PFSK-1 (cell line): ENCODE data around the gene UVRAG.

Source experiments
- FOXP2 ChIP-seq: optimal IDR thresholded peaks from 2 replicates; pipeline ENCODE3; 2011; ENCODE audit warnings: borderline replicate concordance, control low read depth, inconsistent platforms; ENCODE audit not compliant: insufficient read depth; ENCODE audit errors: extremely low read length, extremely low read depth
- POLR2AphosphoS5 ChIP-seq: IDR thresholded peaks from 2 replicates; pipeline ENCODE4 v1.6.1; 2012; ENCODE audit warnings: low read depth, mild to moderate bottlenecking, control low read depth, low read length, moderate library complexity
- SIN3A ChIP-seq: IDR thresholded peaks from 2 replicates; pipeline ENCODE4 v1.6.1; 2012; ENCODE audit warnings: mild to moderate bottlenecking, low read length, moderate library complexity, borderline replicate concordance; ENCODE audit not compliant: insufficient read depth
- TAF1 ChIP-seq: IDR thresholded peaks from 2 replicates; pipeline ENCODE4 v1.6.1; 2012; ENCODE audit warnings: low read length, control low read depth, borderline replicate concordance; ENCODE audit not compliant: insufficient read depth
- TF ChIP-seq, protein P1 (sequence below), 2 experiments: IDR thresholded peaks; 2 replicates each; pipeline versions ENCODE4 v1.6.1 to v1.8.0; 2011 to 2012; ENCODE audit warnings: low read depth in 2 of 2, low read length in 2 of 2, control low read depth in 1 of 2, inconsistent platforms in 1 of 2, mild to moderate bottlenecking in 1 of 2, moderate library complexity in 1 of 2; ENCODE audit not compliant: insufficient read depth in 1 of 2

The UVRAG gene

GRCh38 chr11:76115555-76115954, 300.5 kb downstream of the UVRAG start:
- no peak for TF ChIP-seq SIN3A
- TF ChIP-seq POLR2AphosphoS5 = no peak
- TF ChIP-seq TAF1 = no peak
- TF ChIP-seq, protein P1, sequence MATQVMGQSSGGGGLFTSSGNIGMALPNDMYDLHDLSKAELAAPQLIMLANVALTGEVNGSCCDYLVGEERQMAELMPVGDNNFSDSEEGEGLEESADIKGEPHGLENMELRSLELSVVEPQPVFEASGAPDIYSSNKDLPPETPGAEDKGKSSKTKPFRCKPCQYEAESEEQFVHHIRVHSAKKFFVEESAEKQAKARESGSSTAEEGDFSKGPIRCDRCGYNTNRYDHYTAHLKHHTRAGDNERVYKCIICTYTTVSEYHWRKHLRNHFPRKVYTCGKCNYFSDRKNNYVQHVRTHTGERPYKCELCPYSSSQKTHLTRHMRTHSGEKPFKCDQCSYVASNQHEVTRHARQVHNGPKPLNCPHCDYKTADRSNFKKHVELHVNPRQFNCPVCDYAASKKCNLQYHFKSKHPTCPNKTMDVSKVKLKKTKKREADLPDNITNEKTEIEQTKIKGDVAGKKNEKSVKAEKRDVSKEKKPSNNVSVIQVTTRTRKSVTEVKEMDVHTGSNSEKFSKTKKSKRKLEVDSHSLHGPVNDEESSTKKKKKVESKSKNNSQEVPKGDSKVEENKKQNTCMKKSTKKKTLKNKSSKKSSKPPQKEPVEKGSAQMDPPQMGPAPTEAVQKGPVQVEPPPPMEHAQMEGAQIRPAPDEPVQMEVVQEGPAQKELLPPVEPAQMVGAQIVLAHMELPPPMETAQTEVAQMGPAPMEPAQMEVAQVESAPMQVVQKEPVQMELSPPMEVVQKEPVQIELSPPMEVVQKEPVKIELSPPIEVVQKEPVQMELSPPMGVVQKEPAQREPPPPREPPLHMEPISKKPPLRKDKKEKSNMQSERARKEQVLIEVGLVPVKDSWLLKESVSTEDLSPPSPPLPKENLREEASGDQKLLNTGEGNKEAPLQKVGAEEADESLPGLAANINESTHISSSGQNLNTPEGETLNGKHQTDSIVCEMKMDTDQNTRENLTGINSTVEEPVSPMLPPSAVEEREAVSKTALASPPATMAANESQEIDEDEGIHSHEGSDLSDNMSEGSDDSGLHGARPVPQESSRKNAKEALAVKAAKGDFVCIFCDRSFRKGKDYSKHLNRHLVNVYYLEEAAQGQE (IDR thresholded peaks at IDR 0.05; ENCODE audit: insufficient read depth in 1 of 2, low read depth in 2 of 2, low read length in 2 of 2) = no peak
- no peak for TF ChIP-seq FOXP2

DNA sequence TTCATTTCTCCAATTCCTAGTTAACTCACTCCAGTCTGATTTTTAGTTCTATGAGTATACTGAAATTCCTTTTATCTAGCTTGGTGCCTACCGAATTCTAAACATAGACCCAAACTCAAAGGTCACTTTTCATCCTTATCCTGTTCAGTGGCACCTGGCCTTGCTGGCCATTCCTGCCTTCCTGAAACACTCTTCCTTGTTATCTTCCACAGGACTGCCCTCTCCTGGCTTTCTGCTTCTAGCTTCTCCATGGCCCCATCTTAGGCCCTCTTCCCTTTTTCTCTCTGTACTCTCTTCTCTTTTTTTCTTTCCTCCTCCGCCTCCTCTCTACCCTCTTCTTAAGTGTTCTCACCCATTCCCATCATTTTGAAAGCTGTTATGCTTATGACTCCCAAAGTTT, 304.0 kb downstream of the UVRAG start:
- TF ChIP-seq FOXP2 = no peak
- TF ChIP-seq, protein P1 (IDR thresholded peaks at IDR 0.05; ENCODE audit: insufficient read depth in 1 of 2, low read depth in 2 of 2, low read length in 2 of 2) = no peak
- no peak for TF ChIP-seq POLR2AphosphoS5
- no peak for TF ChIP-seq SIN3A
- no peak for TF ChIP-seq TAF1

DNA sequence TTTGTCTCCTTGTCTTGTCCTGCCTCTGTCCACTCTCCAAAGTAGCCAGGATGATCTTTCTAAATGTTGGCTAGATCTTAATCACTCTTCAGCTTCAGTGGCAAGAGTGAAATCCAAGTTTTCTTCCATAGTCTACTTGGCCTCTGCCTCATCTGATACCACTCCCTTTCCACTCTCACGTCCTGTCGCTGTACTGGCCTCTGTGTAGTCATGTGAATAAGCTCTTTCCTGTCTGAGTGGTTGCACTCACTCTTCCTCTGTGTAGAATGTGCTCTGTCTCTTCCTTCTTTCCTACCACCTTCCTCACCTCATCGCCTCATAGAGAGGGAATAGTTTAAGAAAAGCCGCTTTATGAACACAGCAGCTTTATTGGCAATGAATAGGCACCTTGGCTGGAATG, 304.8 kb downstream of the UVRAG start:
- TF ChIP-seq, protein P1 (IDR thresholded peaks at IDR 0.05; ENCODE audit: insufficient read depth in 1 of 2, low read depth in 2 of 2, low read length in 2 of 2) = peak in 1 of 2 experiments; percentile 77; a peak in 2 of 4 replicates
- no peak for TF ChIP-seq POLR2AphosphoS5

DNA sequence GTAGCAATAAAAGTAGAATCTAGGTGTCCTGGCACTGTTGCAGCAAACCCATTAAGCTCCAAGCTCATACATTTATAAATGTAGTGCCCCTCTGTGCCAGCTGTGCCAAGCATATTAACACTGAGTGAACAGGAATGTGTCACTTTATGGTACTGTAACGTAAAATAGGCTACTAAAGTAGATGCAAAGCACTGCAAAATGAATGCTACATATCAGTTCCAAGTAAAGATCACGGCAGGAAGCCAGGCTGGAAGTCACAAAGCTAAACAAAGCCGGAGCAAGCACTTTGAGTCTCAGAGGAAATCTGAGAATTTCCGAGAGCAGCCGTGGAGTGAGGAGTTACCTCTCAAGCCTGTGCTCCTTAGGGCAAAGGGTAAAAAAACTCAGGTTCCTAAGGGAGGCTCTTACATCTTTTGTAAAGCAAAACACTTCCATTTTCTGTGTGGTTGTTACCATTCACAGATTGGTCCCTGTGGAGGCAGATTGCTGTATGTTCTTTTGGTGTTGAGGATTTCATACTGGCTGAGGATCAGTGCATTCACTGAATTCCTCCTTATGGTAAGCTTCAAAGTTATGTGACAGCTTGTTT, 305.6 kb downstream of the UVRAG start:
- TF ChIP-seq SIN3A (no peak), FOXP2 (no peak), TAF1 (no peak), POLR2AphosphoS5 (no peak)
- TF ChIP-seq, protein P1 (IDR thresholded peaks at IDR 0.05; ENCODE audit: insufficient read depth in 1 of 2, low read depth in 2 of 2, low read length in 2 of 2) = no peak

GRCh38 chr11:76123248-76123647, 308.2 kb downstream of the UVRAG start:
- TF ChIP-seq TAF1 (no peak), SIN3A (no peak), POLR2AphosphoS5 (no peak), FOXP2 (no peak)
- TF ChIP-seq, protein P1 (IDR thresholded peaks at IDR 0.05; ENCODE audit: insufficient read depth in 1 of 2, low read depth in 2 of 2, low read length in 2 of 2) = no peak
